Measurements from ENCODE around the gene FAM13A.

- TF ChIP-seq CTCF (IDR thresholded peaks at IDR 0.05) (no peak), POLR2A (IDR thresholded peaks at IDR 0.05) (no peak), POLR2AphosphoS5 (IDR thresholded peaks at IDR 0.05) (no peak)
Observed at GRCh38 chr4:88763075-88763474, 293.9 kb downstream of the FAM13A start.

Measured in prostate gland (tissue), 2 donors.